Measurements from ENCODE around the gene GAL3ST2.
"Not testable (repeated sequence)": the region's sequence is repeated elsewhere in the genome, so short reads cannot be mapped to it uniquely, and the experiment has no call there.

GAL3ST2 gene

GRCh38 chr2:241795021-241795999 is 18.7 kb downstream of the GAL3ST2 start:
- no peak for DNase-seq

GRCh38 chr2:241796209-241796608 is 19.6 kb downstream of the GAL3ST2 start:
- no peak for DNase-seq

GRCh38 chr2:241796610-241797138 is 20.1 kb downstream of the GAL3ST2 start:
- DNase-seq: no peak

- DNase-seq: peak in 1 of 2 donors; percentile 11
Measured at GRCh38 chr2:241797441-241798080, 20.9 kb downstream of the GAL3ST2 start.

GRCh38 chr2:241798081-241798630 is 21.5 kb downstream of the GAL3ST2 start:
- no peak for DNase-seq

- no peak for DNase-seq
Measured at GRCh38 chr2:241798631-241799521, 22.3 kb downstream of the GAL3ST2 start.

GRCh38 chr2:241799522-241800197 is 23.0 kb downstream of the GAL3ST2 start:
- peak in 1 of 2 donors; percentile 10 for DNase-seq

GRCh38 chr2:241800198-241800903 is 23.7 kb downstream of the GAL3ST2 start:
- not testable (repeated sequence) for DNase-seq

- peak in 1 of 2 donors; percentile 11 for DNase-seq
Measured at GRCh38 chr2:241801611-241802420, 25.2 kb downstream of the GAL3ST2 start.

- DNase-seq: no peak
Measured at GRCh38 chr2:241802421-241803318, 26.0 kb downstream of the GAL3ST2 start.

GRCh38 chr2:241803387-241804325 is 27.0 kb downstream of the GAL3ST2 start:
- peak; percentile 39 to 62 for DNase-seq

- DNase-seq: peak in 1 of 2 donors; percentile 30
Measured at GRCh38 chr2:241804326-241805229, 28.0 kb downstream of the GAL3ST2 start.

- not testable (repeated sequence) for DNase-seq
Measured at GRCh38 chr2:241806217-241806616, 29.6 kb downstream of the GAL3ST2 start.

GRCh38 chr2:241808051-241808720 is 31.6 kb downstream of the GAL3ST2 start:
- DNase-seq: no peak

GRCh38 chr2:241808721-241809382 is 32.2 kb downstream of the GAL3ST2 start, which contains the start of gene NEU4:
TSS of gene NEU4 (plus strand) at chr2:241809193. CDS start at chr2:241814485, 5,292 bp downstream.
- no peak for DNase-seq
